HepG2 (cell line): Measurements from ENCODE around the gene IL4I1. TPM values are rescaled to one million over a fixed set of nuclear protein-coding genes. Genes with fewer than 3 reads are reported as not detected.
A peak's percentile ranks its signal among the peaks of the same experiment; 100 is the strongest.

Source experiments
- ATAC-seq: fragments of 200-7000 bp; cut with Tn5 transposase; 3 replicates; pipeline ENCODE4 v1.9.1; 2020; ENCODE audit warnings: mild to moderate bottlenecking, moderate library complexity
- BruUV-seq: library from RNA; stranded (reverse); fragments of 400-500 nt; replicated peaks from 2 replicates; lab custom pipeline; 2021; lab: Mats Ljungman, UMichigan
- CTCF ChIA-PET: fragments of 300-600 bp; formaldehyde crosslinking; extraction: SDS; loops from one replicate; lab custom pipeline; 2021; ENCODE audit warnings: low total read pairs, inconsistent platforms, low intra/inter-chr PET ratio; lab: Yijun Ruan, JAX
- POLR2A ChIA-PET: fragments of 350-600 bp; sonication (Branson Sonifier 250); formaldehyde crosslinking; loops from one replicate; lab custom pipeline; 2020; ENCODE audit warnings: antibody characterized with exemption, inconsistent platforms; lab: Yijun Ruan, JAX
- DNase-seq: peaks from one replicate; pipeline ENCODE4 v3.0.0-alpha.2; 2015; ENCODE audit warnings: low spot score
- FAIRE-seq: peaks from 3 replicates; lab custom pipeline; 2011; peaks lifted over from hg19 to GRCh38; lab: Jason Lieb, UNC
- H2AFZ ChIP-seq: one replicate; pipeline ENCODE4 v1.6.1; 2011; ENCODE audit warnings: low read length, inconsistent platforms
- H3K27ac ChIP-seq: fragments of 300-600 bp; 3 replicates; pipeline ENCODE4 v1.8.0; 2011; ENCODE audit warnings: mixed run types, mild to moderate bottlenecking, mixed read lengths, low read length, inconsistent platforms; ENCODE audit not compliant: insufficient read depth; ENCODE audit errors: extremely low read length
- H3K27me3 ChIP-seq, 2 experiments: fragments of 200-600 bp in 1 of 2; 2 replicates in 1 of 2; 3 replicates in 1 of 2; pipeline versions ENCODE4 v1.6.0 to v1.8.0; 2011; ENCODE audit warnings: low read length in 2 of 2, mild to moderate bottlenecking in 2 of 2, moderate library complexity in 2 of 2, inconsistent platforms in 1 of 2; ENCODE audit not compliant: insufficient read depth in 2 of 2, control insufficient read depth in 1 of 2
- H3K36me3 ChIP-seq, 2 experiments: fragments of 200-600 bp in 1 of 2; replicated peaks in 1 of 2; 2 replicates in 1 of 2; 3 replicates in 1 of 2; pipeline versions ENCODE4 v1.5.1 to v1.8.0; 2011; ENCODE audit warnings: low read length in 2 of 2, inconsistent platforms in 1 of 2; ENCODE audit not compliant: insufficient read depth in 2 of 2, control insufficient read depth in 1 of 2
- H3K4me1 ChIP-seq: 2 replicates; pipeline ENCODE4 v1.5.1; 2012; ENCODE audit warnings: low read length, inconsistent platforms; ENCODE audit not compliant: insufficient read depth
- H3K4me2 ChIP-seq: 2 replicates; pipeline ENCODE4 v1.6.0; 2011; ENCODE audit warnings: low read depth, low read length, inconsistent platforms
- H3K4me3 ChIP-seq, 3 experiments: fragments of 200-600 bp in 1 of 3; sonication (generic), shearing (Covaris generic) in 1 of 3; replicated peaks in 1 of 3; 2 replicates each; pipeline ENCODE4 v1.5.1; 2011 to 2016; ENCODE audit warnings: low read length in 3 of 3, inconsistent platforms in 2 of 3, low read depth in 2 of 3, mild to moderate bottlenecking in 2 of 3, control low read depth in 1 of 3, mixed read lengths in 1 of 3; ENCODE audit not compliant: insufficient read depth in 1 of 3
- H3K79me2 ChIP-seq: one replicate; pipeline ENCODE4 v1.6.1; 2011; ENCODE audit warnings: low read length, inconsistent platforms; ENCODE audit not compliant: insufficient read depth
- H3K9ac ChIP-seq: 2 replicates; pipeline ENCODE4 v1.6.0; 2011; ENCODE audit warnings: mild to moderate bottlenecking, low read depth, low read length, inconsistent platforms; ENCODE audit not compliant: insufficient read depth
- H3K9me3 ChIP-seq: 2 replicates; pipeline ENCODE4 v1.5.1; 2012; ENCODE audit warnings: mild to moderate bottlenecking, low read length
- H4K20me1 ChIP-seq: 2 replicates; pipeline ENCODE4 v1.6.0; 2011; ENCODE audit warnings: inconsistent platforms, mild to moderate bottlenecking, low read length, moderate library complexity; ENCODE audit not compliant: insufficient read depth
- AGO1 ChIP-seq: fragments of 200-400 bp; formaldehyde crosslinking; IDR thresholded peaks from 2 replicates; pipeline ENCODE4 v1.6.1; 2017; ENCODE audit warnings: mild to moderate bottlenecking, low read depth, low read length, moderate library complexity; ENCODE audit not compliant: poor library complexity, severe bottlenecking
- AGO2 ChIP-seq: fragments of 200-400 bp; formaldehyde crosslinking; optimal IDR thresholded peaks from 2 replicates; pipeline ENCODE3; 2017; ENCODE audit warnings: mild to moderate bottlenecking, low read depth, low read length, moderate library complexity
- AKAP8 ChIP-seq: sonication (generic); formaldehyde crosslinking; IDR thresholded peaks from 2 replicates; pipeline ENCODE4 v1.5.1; 2020; ENCODE audit warnings: mild to moderate bottlenecking, missing genetic modification reagents
- CEBPB ChIP-seq: IDR thresholded peaks from 2 replicates; pipeline ENCODE4 v1.6.1; 2011; ENCODE audit warnings: low read depth, low read length, improper control_type of control experiment, borderline replicate concordance
- HNRNPK ChIP-seq: fragments of 200-400 bp; formaldehyde crosslinking; IDR thresholded peaks from 2 replicates; pipeline ENCODE4 v1.6.1; 2018; ENCODE audit warnings: low read length, low read depth, moderate library complexity, mild to moderate bottlenecking; ENCODE audit not compliant: poor library complexity, severe bottlenecking
- NFKB2 ChIP-seq: sonication (generic); formaldehyde crosslinking; IDR thresholded peaks from 2 replicates; pipeline ENCODE4 v1.4.0; 2020; ENCODE audit warnings: missing genetic modification reagents, borderline replicate concordance
- NONO ChIP-seq, 2 experiments: fragments of 450-650 bp in 1 of 2; sonication (generic) in 1 of 2; formaldehyde crosslinking in 1 of 2; IDR thresholded peaks in 1 of 2; conservative IDR thresholded peaks in 1 of 2; 2 replicates each; pipeline versions ENCODE4 v1.6.1 to v1.8.0; 2017 to 2022; ENCODE audit warnings: mild to moderate bottlenecking in 1 of 2, missing genetic modification reagents in 1 of 2, moderate library complexity in 1 of 2
- PAF1 ChIP-seq: IDR thresholded peaks from 2 replicates; pipeline ENCODE4 v1.6.1; 2016; ENCODE audit warnings: missing genetic modification reagents, missing compliant biosample characterization
- PHF20 ChIP-seq: sonication (generic); formaldehyde crosslinking; IDR thresholded peaks from 2 replicates; pipeline ENCODE4 v1.5.0; 2020; ENCODE audit warnings: mild to moderate bottlenecking, missing genetic modification reagents
- SRY ChIP-seq: sonication (generic); formaldehyde crosslinking; IDR thresholded peaks from 2 replicates; pipeline ENCODE4 v1.8.0; 2022; ENCODE audit warnings: mild to moderate bottlenecking, missing genetic modification reagents
- ZC3H13 ChIP-seq: sonication (generic); formaldehyde crosslinking; IDR thresholded peaks from 2 replicates; pipeline ENCODE4 v1.8.1; 2023; ENCODE audit warnings: mild to moderate bottlenecking, missing genetic modification reagents, moderate library complexity
- ZNF543 ChIP-seq: sonication (generic); formaldehyde crosslinking; IDR thresholded peaks from 2 replicates; pipeline ENCODE4 v1.4.0; 2020; ENCODE audit warnings: mild to moderate bottlenecking, missing genetic modification reagents
- ZNF652 ChIP-seq: IDR thresholded peaks from 2 replicates; pipeline ENCODE4 v1.6.1; 2016; ENCODE audit warnings: low read depth, borderline replicate concordance
- WGBS: methylation state at CpG from one replicate; pipeline ENCODE4 v1.1.6; 2017; ENCODE audit warnings: low lambda C conversion rate; 5-methylcytosine and 5-hydroxymethylcytosine counted together
- in situ Hi-C: cut with HindIII; loops from 2 replicates; pipeline ENCODE4 v1.10.0; 2017; ENCODE audit warnings: low pct_unique_long_range_greater_than_20kb; ENCODE audit not compliant: extremely low pct_ligation_motif_present
- intact Hi-C: fragments of 100-400 bp; cut with micrococcal nuclease; formaldehyde crosslinking; loops from one replicate; pipeline ENCODE4 v1.10.0; 2022; ENCODE audit not compliant: unreplicated experiment
- polyA plus RNA-seq, 8 experiments: library from polyadenylated mRNA; depleted of rRNA in 3 of 8; stranded (reverse) in 7 of 8; unstranded in 1 of 8; fragments of >200 nt; fragmentation: Illumina TruSeq in 4 of 8; extraction: Trizol in 4 of 8; gene quantifications; 2 replicates each; pipeline versions ENCODE4 v1.2.1 to v1.2.3, GENCODE V29; 2011 to 2016; ENCODE audit warnings: low read depth in 4 of 8, missing spikeins in 1 of 8, mixed read lengths in 1 of 8; ENCODE audit not compliant: insufficient read depth in 1 of 8
- total RNA-seq, 5 experiments: library from RNA; depleted of rRNA; stranded (reverse); fragments of >200 nt; fragmentation: Illumina TruSeq; extraction: Trizol; gene quantifications; 2 replicates each; pipeline ENCODE4 v1.2.3, GENCODE V29; 2016; ENCODE audit warnings: low read depth in 1 of 5
- TF ChIP-seq, protein P1 (sequence below): fragments of 450-650 bp; IDR thresholded peaks from 2 replicates; pipeline ENCODE4 v1.6.1; 2017; ENCODE audit warnings: mild to moderate bottlenecking
- TF ChIP-seq, protein P2 (sequence below): sonication (generic); formaldehyde crosslinking; IDR thresholded peaks from 2 replicates; pipeline ENCODE4 v1.4.0; 2020; ENCODE audit warnings: missing genetic modification reagents

The IL4I1 gene
- total and polyA plus RNA-seq, 2 of the 13 experiments (the other 11 are each of a cell fraction or from before 2014, with no cell fraction given): not detected

- Histone ChIP-seq H3K4me2 (no peak overlapping the region), H3K27ac (no peak overlapping the region), H3K9ac (no peak overlapping the region), H3K36me3 (peaks cover 37 to 67% of the 10 kb centered on the region in 2 experiments; a peak in 4 of 5 replicates), H4K20me1 (peaks cover 13% of the 10 kb centered on the region), H2AFZ (no peak overlapping the region), H3K27me3 (no peaks in the 10 kb centered on the region), H3K4me1 (peaks cover 12% of the 10 kb centered on the region), H3K79me2 (peaks cover 14% of the 10 kb centered on the region), H3K4me3 (no peak overlapping the region), H3K9me3 (no peaks in the 10 kb centered on the region)
- in situ Hi-C loops: no loop called here
- ChIA-PET CTCF (no interaction called here), POLR2A (interaction anchor here (1.1 to 1.2 kb wide), 2 partner anchors 19 to 48 kb away, joined by 4 to 5 read pairs; partner anchors contain the start of gene AKT1S1)
- no CpG with 5 or more reads among the region's 5 CpGs for WGBS
- no TSS peak for BruUV-seq
- DNase-seq (no peak), FAIRE-seq (no peak), ATAC-seq (no peak)
- intact Hi-C loops: no loop called here
- TF ChIP-seq NONO (IDR thresholded peaks at IDR 0.05): no peak
- TF ChIP-seq NONO (CRISPR knock-in tag; conservative IDR thresholded peaks at IDR 0.05): peak; percentile 6; the same call in 1 of the 2 replicates
- no peak for TF ChIP-seq CEBPB
- TF ChIP-seq ZNF652 (CRISPR knock-in tag): no peak
Measured at GRCh38 chr19:49857838-49858087, 38.9 kb downstream of the IL4I1 start.

DNA sequence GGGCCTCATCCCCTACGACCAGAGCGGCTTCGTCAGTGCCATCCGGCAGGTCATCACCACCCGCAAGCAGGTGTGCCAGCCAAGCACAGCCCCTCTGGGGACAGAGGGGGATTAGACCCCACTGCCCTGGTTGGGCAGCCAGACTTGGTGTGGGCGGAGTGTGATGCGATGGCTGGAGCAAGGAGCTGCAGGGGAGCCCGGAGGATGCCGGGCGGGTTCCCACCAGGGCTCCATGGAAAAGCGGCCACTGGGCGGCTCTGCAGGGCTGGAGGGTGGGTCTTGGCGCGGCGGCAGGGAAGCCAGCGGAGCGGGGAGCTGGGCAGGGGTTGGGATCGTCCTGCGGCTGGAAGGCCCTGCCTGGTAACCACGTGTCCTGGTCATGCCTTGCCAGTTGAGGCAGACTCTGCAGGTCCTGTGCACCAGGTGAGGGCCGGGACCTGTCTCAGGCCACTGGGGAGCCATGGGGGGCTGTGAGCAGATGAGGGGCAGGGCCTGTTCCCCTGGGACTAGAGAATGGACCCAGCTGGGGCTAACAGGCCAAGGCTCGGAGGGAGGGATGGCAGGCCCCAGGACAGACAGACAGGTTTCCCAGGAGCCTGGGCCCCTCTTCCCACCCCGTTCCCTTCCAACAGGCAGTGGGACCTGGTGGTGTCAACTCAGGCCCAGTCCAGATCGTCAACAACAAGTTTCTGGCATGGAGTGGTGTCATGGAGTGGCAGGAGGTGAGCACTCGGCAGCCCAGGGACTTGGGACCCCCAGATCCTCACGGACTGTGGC lies 39.4 kb downstream of the IL4I1 start:
- Histone ChIP-seq H3K79me2 (peaks cover 19% of the 10 kb centered on the region), H3K4me3 (no peak overlapping the region), H3K27ac (no peak overlapping the region), H3K27me3 (no peaks in the 10 kb centered on the region), H3K9ac (no peak overlapping the region), H3K4me2 (no peak overlapping the region), H4K20me1 (peaks cover 18% of the 10 kb centered on the region), H2AFZ (no peak overlapping the region), H3K9me3 (no peaks in the 10 kb centered on the region), H3K4me1 (peaks cover 17% of the 10 kb centered on the region), H3K36me3 (peaks cover 37 to 67% of the 10 kb centered on the region in 2 experiments; a peak in 4 of 5 replicates)
- ATAC-seq (no peak), DNase-seq (no peak), FAIRE-seq (no peak)
- BruUV-seq: no TSS peak
- intact Hi-C loops: no loop called here
- in situ Hi-C loops: no loop called here
- ChIA-PET CTCF (no interaction called here), POLR2A (interaction anchor here (1.1 to 1.2 kb wide), 2 partner anchors 19 to 47 kb away, joined by 4 to 5 read pairs; partner anchors contain the start of gene AKT1S1)
- 98% methylated on average over 15 of the region's 26 CpGs for WGBS
- peak; percentile 58; the same call in 1 of the 2 replicates for TF ChIP-seq ZC3H13 (CRISPR knock-in tag)
- TF ChIP-seq AKAP8 (CRISPR knock-in tag): peak; percentile 88
- TF ChIP-seq ZNF543 (CRISPR knock-in tag): no peak
- TF ChIP-seq, protein P1, sequence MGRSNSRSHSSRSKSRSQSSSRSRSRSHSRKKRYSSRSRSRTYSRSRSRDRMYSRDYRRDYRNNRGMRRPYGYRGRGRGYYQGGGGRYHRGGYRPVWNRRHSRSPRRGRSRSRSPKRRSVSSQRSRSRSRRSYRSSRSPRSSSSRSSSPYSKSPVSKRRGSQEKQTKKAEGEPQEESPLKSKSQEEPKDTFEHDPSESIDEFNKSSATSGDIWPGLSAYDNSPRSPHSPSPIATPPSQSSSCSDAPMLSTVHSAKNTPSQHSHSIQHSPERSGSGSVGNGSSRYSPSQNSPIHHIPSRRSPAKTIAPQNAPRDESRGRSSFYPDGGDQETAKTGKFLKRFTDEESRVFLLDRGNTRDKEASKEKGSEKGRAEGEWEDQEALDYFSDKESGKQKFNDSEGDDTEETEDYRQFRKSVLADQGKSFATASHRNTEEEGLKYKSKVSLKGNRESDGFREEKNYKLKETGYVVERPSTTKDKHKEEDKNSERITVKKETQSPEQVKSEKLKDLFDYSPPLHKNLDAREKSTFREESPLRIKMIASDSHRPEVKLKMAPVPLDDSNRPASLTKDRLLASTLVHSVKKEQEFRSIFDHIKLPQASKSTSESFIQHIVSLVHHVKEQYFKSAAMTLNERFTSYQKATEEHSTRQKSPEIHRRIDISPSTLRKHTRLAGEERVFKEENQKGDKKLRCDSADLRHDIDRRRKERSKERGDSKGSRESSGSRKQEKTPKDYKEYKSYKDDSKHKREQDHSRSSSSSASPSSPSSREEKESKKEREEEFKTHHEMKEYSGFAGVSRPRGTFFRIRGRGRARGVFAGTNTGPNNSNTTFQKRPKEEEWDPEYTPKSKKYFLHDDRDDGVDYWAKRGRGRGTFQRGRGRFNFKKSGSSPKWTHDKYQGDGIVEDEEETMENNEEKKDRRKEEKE: no peak
- peak; percentile 99 for TF ChIP-seq AGO1
- TF ChIP-seq, protein P2, sequence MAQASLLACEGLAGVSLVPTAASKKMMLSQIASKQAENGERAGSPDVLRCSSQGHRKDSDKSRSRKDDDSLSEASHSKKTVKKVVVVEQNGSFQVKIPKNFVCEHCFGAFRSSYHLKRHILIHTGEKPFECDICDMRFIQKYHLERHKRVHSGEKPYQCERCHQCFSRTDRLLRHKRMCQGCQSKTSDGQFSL (CRISPR knock-in tag): 0 out of 2 replicates have a peak, but pooled peaks have one; percentile 14
- peak; percentile 72 for TF ChIP-seq AGO2
- TF ChIP-seq NFKB2 (CRISPR knock-in tag): no peak
- no peak for TF ChIP-seq PHF20 (CRISPR knock-in tag)
- TF ChIP-seq PAF1 (CRISPR knock-in tag): peak; percentile 56; the same call in 1 of the 2 replicates
- no peak for TF ChIP-seq SRY (CRISPR knock-in tag)
- TF ChIP-seq HNRNPK: peak; percentile 13
